ENCODE data around the gene TSPAN32. TPM values are rescaled to one million over a fixed set of nuclear protein-coding genes. Genes with fewer than 3 reads are reported as not detected.

The TSPAN32 gene
- total RNA-seq = not detected in 2 replicates

DNA sequence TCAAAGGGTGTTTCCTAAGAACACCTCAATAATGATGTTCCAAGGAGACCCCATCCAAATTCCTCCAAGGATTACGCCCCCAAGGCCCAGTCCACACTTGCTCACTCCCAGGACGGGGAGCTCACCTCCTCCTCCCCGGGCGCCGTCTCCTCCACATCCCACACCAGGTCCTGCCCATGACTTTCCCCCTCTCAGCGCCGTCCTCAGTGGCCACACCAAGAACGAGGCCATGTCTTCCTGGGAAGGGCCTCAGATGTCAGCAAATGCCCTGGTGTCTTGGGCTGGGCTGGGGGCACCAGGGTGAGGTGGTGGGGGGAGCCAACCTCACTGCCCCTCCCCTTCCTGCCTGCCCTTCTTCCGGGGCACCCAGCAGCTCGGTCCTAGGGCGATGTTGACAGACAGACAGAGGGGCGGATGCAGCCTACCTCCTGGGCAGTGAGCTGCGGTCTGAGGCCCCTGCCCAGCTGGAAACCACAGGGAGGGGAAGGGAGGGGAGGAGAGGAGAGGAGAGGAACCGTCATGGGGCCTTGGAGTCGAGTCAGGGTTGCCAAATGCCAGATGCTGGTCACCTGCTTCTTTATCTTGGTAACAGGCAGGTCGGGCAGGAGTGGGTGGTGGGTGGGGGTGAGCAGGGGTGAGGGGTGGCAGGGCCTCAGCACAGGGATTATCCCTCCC lies at the start of gene TSPAN32, which contains the start of gene C11orf21:
Gene TSPAN32, plus strand, starts transcription at position 383 of the 675 bp plus-strand sequence. Its CDS starts 137 bp downstream, at position 520.
Gene C11orf21, minus strand, starts transcription at position 288 of the 675 bp plus-strand sequence. Its CDS starts 110 bp downstream, at position 178.

GRCh38 chr11:2270322-2271076 lies 31.3 kb upstream of the TSPAN32 start, which contains the start of gene ASCL2:
Gene ASCL2 (minus strand): TSS chr11:2270588. CDS start chr11:2270332, 256 bp downstream.

Other genes starting within 250 kb of the TSPAN32 start
- gene IGF2, start 162.6 kb upstream of the TSPAN32 start, total RNA-seq = 10.5 and 17.5 TPM in 2 replicates
- not detected in 2 replicates for gene INS, start 140.8 kb upstream of the TSPAN32 start, total RNA-seq
- not detected in 2 replicates for gene TH, start 130.2 kb upstream of the TSPAN32 start, total RNA-seq
- not detected in 2 replicates for gene ASCL2, start 31.4 kb upstream of the TSPAN32 start, total RNA-seq
- not detected in 2 replicates for gene C11orf21, start 95 bp upstream of the TSPAN32 start, total RNA-seq
- gene CD81, start 75.3 kb downstream of the TSPAN32 start, total RNA-seq = 644 and 702 TPM in 2 replicates
- 28.1 and 36.1 TPM in 2 replicates for gene TSSC4, start 98.7 kb downstream of the TSPAN32 start, total RNA-seq
- gene TRPM5, start 142.5 kb downstream of the TSPAN32 start, total RNA-seq = not detected in 2 replicates
- 0.10 and 0.25 TPM in 2 replicates for gene KCNQ1, start 143.0 kb downstream of the TSPAN32 start, total RNA-seq

Data from cardiac ventricle fibroblast (primary cell).